Islet of Langerhans (tissue), 1 donor: ENCODE data around the gene EI24.
A peak's percentile ranks its signal among the peaks of the same experiment; 100 is the strongest.

Source experiments
- FAIRE-seq: peaks from one replicate; lab custom pipeline; 2011; peaks lifted over from hg19 to GRCh38; lab: Jason Lieb, UNC

EI24 gene

GRCh38 chr11:125579811-125580210 lies 10.5 kb downstream of the EI24 start:
- FAIRE-seq, result no peak

GRCh38 chr11:125583496-125583895 lies 14.2 kb downstream of the EI24 start:
- no peak for FAIRE-seq

- FAIRE-seq, result no peak
These were observed 16.2 kb downstream of the EI24 start for GRCh38 chr11:125585487-125585886.

GRCh38 chr11:125586623-125587022 lies 17.3 kb downstream of the EI24 start:
- FAIRE-seq, result no peak

GRCh38 chr11:125587480-125587879 lies 18.2 kb downstream of the EI24 start:
- no peak for FAIRE-seq

- no peak for FAIRE-seq
These were observed 19.2 kb downstream of the EI24 start for GRCh38 chr11:125588505-125588904.

- no peak for FAIRE-seq
These were observed 22.5 kb downstream of the EI24 start for GRCh38 chr11:125591649-125592304.

GRCh38 chr11:125592305-125593113 lies 23.2 kb downstream of the EI24 start, which contains the start of gene STT3A:
Gene STT3A, plus strand, starts transcription at chr11:125592852. Its CDS starts 3,064 bp downstream, at chr11:125595916.
- peak; percentile 99 for FAIRE-seq

GRCh38 chr11:125593114-125593820 lies 24.0 kb downstream of the EI24 start:
- no peak for FAIRE-seq

- no peak for FAIRE-seq
These were observed 25.7 kb downstream of the EI24 start for GRCh38 chr11:125594958-125595357.

- FAIRE-seq, result no peak
These were observed 31.4 kb downstream of the EI24 start for GRCh38 chr11:125600663-125601062.

- FAIRE-seq, result no peak
These were observed 33.9 kb downstream of the EI24 start for GRCh38 chr11:125603207-125603606.

GRCh38 chr11:125605417-125605816 lies 36.1 kb downstream of the EI24 start:
- FAIRE-seq, result no peak

- FAIRE-seq, result no peak
These were observed 40.3 kb downstream of the EI24 start for GRCh38 chr11:125609545-125609944.

GRCh38 chr11:125618383-125618782 lies 49.1 kb downstream of the EI24 start:
- no peak for FAIRE-seq

- FAIRE-seq, result no peak
These were observed 52.7 kb downstream of the EI24 start for GRCh38 chr11:125621995-125622394.

- FAIRE-seq, result no peak
These were observed 53.8 kb downstream of the EI24 start for GRCh38 chr11:125623064-125623463.

- FAIRE-seq, result no peak
These were observed 55.5 kb downstream of the EI24 start, which contains the start of gene CHEK1 for GRCh38 chr11:125624756-125625213. Gene CHEK1, plus strand, starts transcription at chr11:125625163. Its CDS starts 1,606 bp downstream, at chr11:125626769.

- no peak for FAIRE-seq
These were observed 56.0 kb downstream of the EI24 start for GRCh38 chr11:125625225-125625629.

GRCh38 chr11:125625630-125626287 lies 56.5 kb downstream of the EI24 start:
- no peak for FAIRE-seq

GRCh38 chr11:125626288-125626950 lies 57.1 kb downstream of the EI24 start:
- no peak for FAIRE-seq
